ENCODE results near the gene UPP1. TPM values are rescaled to one million over a fixed set of nuclear protein-coding genes. Genes with fewer than 3 reads are reported as not detected.

Gene UPP1
- total RNA-seq, 4 donors from 2014 or later = 15.4 to 24.0 (median 16.4) TPM

GRCh38 chr7:48130658-48131108 is 41.6 kb downstream of the UPP1 start:
- no peak overlapping the region for H3K4me3 ChIP-seq
- H3K36me3 ChIP-seq = no peaks in the 10 kb centered on the region
- H3K9me3 ChIP-seq = peaks cover 0 to 4% (median 0%) of the 10 kb centered on the region in 4 donors
- no peak overlapping the region for H3K27ac ChIP-seq
- no peaks in the 10 kb centered on the region for H3K27me3 ChIP-seq
- TF ChIP-seq CTCF (IDR thresholded peaks at IDR 0.05) = no peak
- TF ChIP-seq POLR2A (IDR thresholded peaks at IDR 0.05) = no peak
- no peak for DNase-seq
- H3K4me1 ChIP-seq = no peaks in the 10 kb centered on the region

GRCh38 chr7:48132792-48133191 is 43.7 kb downstream of the UPP1 start:
- no peak for DNase-seq
- Histone ChIP-seq H3K36me3 (no peaks in the 10 kb centered on the region), H3K4me1 (no peaks in the 10 kb centered on the region), H3K27ac (no peak overlapping the region), H3K9me3 (no peaks in the 10 kb centered on the region), H3K27me3 (no peaks in the 10 kb centered on the region), H3K4me3 (no peak overlapping the region)
- TF ChIP-seq POLR2A (IDR thresholded peaks at IDR 0.05) = no peak
- no peak for TF ChIP-seq CTCF (IDR thresholded peaks at IDR 0.05)

GRCh38 chr7:48139459-48139858 is 50.4 kb downstream of the UPP1 start:
- Histone ChIP-seq H3K4me1 (peaks cover 0 to 49% (median 7%) of the 10 kb centered on the region in 4 donors), H3K36me3 (no peaks in the 10 kb centered on the region), H3K9me3 (peaks cover 0 to 3% (median 0%) of the 10 kb centered on the region in 4 donors), H3K4me3 (no peak overlapping the region), H3K27ac (peak overlapping the region in 2 of 4 donors; percentile 81 to 89), H3K27me3 (no peaks in the 10 kb centered on the region)
- TF ChIP-seq POLR2A (IDR thresholded peaks at IDR 0.05) (no peak), CTCF (IDR thresholded peaks at IDR 0.05) (peak in 3 of 6 experiments; percentile 44 to 53 (median 48))
- peak in 1 of 3 donors; percentile 56 for DNase-seq

GRCh38 chr7:48140001-48140681 is 51.1 kb downstream of the UPP1 start:
- H3K36me3 ChIP-seq = no peaks in the 10 kb centered on the region
- peaks cover 0 to 56% (median 7%) of the 10 kb centered on the region in 4 donors for H3K4me1 ChIP-seq
- no peaks in the 10 kb centered on the region for H3K27me3 ChIP-seq
- H3K27ac ChIP-seq = peak overlapping the region in 3 of 4 donors; percentile 53 to 89 (median 81)
- H3K4me3 ChIP-seq = peak overlapping the region in 2 of 4 donors; percentile 20 to 38
- TF ChIP-seq POLR2A (IDR thresholded peaks at IDR 0.05) = no peak
- TF ChIP-seq CTCF (IDR thresholded peaks at IDR 0.05) = peak in 1 of 6 experiments; percentile 11
- peaks cover 0 to 3% (median 0%) of the 10 kb centered on the region in 4 donors for H3K9me3 ChIP-seq
- peak in 2 of 3 donors; percentile 64 to 69 for DNase-seq

- H3K9me3 ChIP-seq = peaks cover 0 to 3% (median 0%) of the 10 kb centered on the region in 4 donors
- H3K36me3 ChIP-seq = no peaks in the 10 kb centered on the region
- TF ChIP-seq POLR2A (IDR thresholded peaks at IDR 0.05) = no peak
- TF ChIP-seq CTCF (IDR thresholded peaks at IDR 0.05) = no peak
- peak overlapping the region in 3 of 4 donors; percentile 53 to 89 (median 81) for H3K27ac ChIP-seq
- no peak for DNase-seq
- H3K27me3 ChIP-seq = no peaks in the 10 kb centered on the region
- peaks cover 0 to 64% (median 7%) of the 10 kb centered on the region in 4 donors for H3K4me1 ChIP-seq
- no peak overlapping the region for H3K4me3 ChIP-seq
These were observed 52.5 kb downstream of the UPP1 start for GRCh38 chr7:48141521-48141920.

All from Peyer's patch (tissue), 4 donors.